ENCODE measurements around the gene DDX25. TPM values are rescaled to one million over a fixed set of nuclear protein-coding genes. Genes with fewer than 3 reads are reported as not detected.
A peak's percentile ranks its signal among the peaks of the same experiment; 100 is the strongest.

The DDX25 gene
- total RNA-seq, 1 donor from 2014 or later: not detected

GRCh38 chr11:125958872-125959400 is 54.6 kb downstream of the DDX25 start:
- intact Hi-C loops (cut with DNase I): no loop called here
- DNase-seq (no peak), ATAC-seq (ENCODE audit: poor library complexity) (no peak)

- DNase-seq (no peak), ATAC-seq (ENCODE audit: poor library complexity) (no peak)
- intact Hi-C loops (cut with DNase I): no loop called here
Observed at GRCh38 chr11:125959511-125959910, 55.2 kb downstream of the DDX25 start.

- ATAC-seq (ENCODE audit: poor library complexity): no peak
- intact Hi-C loops (cut with DNase I): no loop called here
- DNase-seq: no peak
Observed at GRCh38 chr11:125959931-125960330, 55.6 kb downstream of the DDX25 start.

GRCh38 chr11:125960771-125961170 is 56.5 kb downstream of the DDX25 start:
- DNase-seq: no peak
- ATAC-seq (ENCODE audit: poor library complexity): no peak
- intact Hi-C loops (cut with DNase I): no loop called here

- intact Hi-C loops (cut with DNase I): no loop called here
Observed at GRCh38 chr11:125967515-125967914, 63.2 kb downstream of the DDX25 start.

GRCh38 chr11:125968354-125968753 is 64.0 kb downstream of the DDX25 start:
- intact Hi-C loops (cut with DNase I): no loop called here

More at GRCh38 chr11:125967515-125967914, 63.2 kb downstream of the DDX25 start:
- DNase-seq: no peak
- no peak for ATAC-seq (ENCODE audit: poor library complexity)

GRCh38 chr11:125971618-125972017 is 67.3 kb downstream of the DDX25 start:
- intact Hi-C loops (cut with DNase I): no loop called here
- ATAC-seq (ENCODE audit: poor library complexity): peak; percentile 68
- no peak for DNase-seq

More at GRCh38 chr11:125968354-125968753, 64.0 kb downstream of the DDX25 start:
- DNase-seq (no peak), ATAC-seq (ENCODE audit: poor library complexity) (no peak)

GRCh38 chr11:125974284-125974683 is 70.0 kb downstream of the DDX25 start:
- intact Hi-C loops (cut with DNase I): no loop called here
- ATAC-seq (ENCODE audit: poor library complexity) (no peak), DNase-seq (no peak)

- intact Hi-C loops (cut with DNase I): no loop called here
- ATAC-seq (ENCODE audit: poor library complexity) (no peak), DNase-seq (no peak)
Observed at GRCh38 chr11:125975634-125976033, 71.3 kb downstream of the DDX25 start.

- no peak for DNase-seq
- intact Hi-C loops (cut with DNase I): no loop called here
Observed at GRCh38 chr11:125976156-125976555, 71.8 kb downstream of the DDX25 start.

GRCh38 chr11:125977333-125977732 is 73.0 kb downstream of the DDX25 start:
- no peak for DNase-seq
- no peak for ATAC-seq (ENCODE audit: poor library complexity)
- intact Hi-C loops (cut with DNase I): no loop called here

More at GRCh38 chr11:125976156-125976555, 71.8 kb downstream of the DDX25 start:
- ATAC-seq (ENCODE audit: poor library complexity): no peak

- no peak for DNase-seq
- intact Hi-C loops (cut with DNase I): no loop called here
- no peak for ATAC-seq (ENCODE audit: poor library complexity)
Observed at GRCh38 chr11:125978181-125978716, 73.9 kb downstream of the DDX25 start.

Other genes with a start within 250 kb of the DDX25 start
- not detected for gene ACRV1, start 223.7 kb upstream of the DDX25 start, total RNA-seq
- gene PATE1, start 158.2 kb upstream of the DDX25 start, total RNA-seq: not detected
- gene PATE2, start 125.7 kb upstream of the DDX25 start, total RNA-seq: not detected
- not detected for gene PATE3, start 116.4 kb upstream of the DDX25 start, total RNA-seq
- not detected for gene PATE4, start 71.2 kb upstream of the DDX25 start, total RNA-seq
- gene HYLS1, start 16.8 kb upstream of the DDX25 start, total RNA-seq: 4.4 TPM
- gene PUS3, start 1.3 kb upstream of the DDX25 start, total RNA-seq: 5.1 TPM
- 0.08 TPM for gene VSIG10L2, start 41.5 kb downstream of the DDX25 start, total RNA-seq
- 12.3 TPM for gene CDON, start 158.4 kb downstream of the DDX25 start, total RNA-seq

All from Right ventricle myocardium superior (tissue), 1 donor.